Stimulated activated CD4-positive, alpha-beta T cell treated with anti-CD3 and anti-CD28 coated beads, TNF-alpha, amount 100 ng/mL, for 1 hour (primary cell): ENCODE measurements around the gene TTC27.
"Not testable (repeated sequence)": the region's sequence is repeated elsewhere in the genome, so short reads cannot be mapped to it uniquely, and the experiment has no call there.

Source experiments
- DNase-seq, 3 donors: peaks; one replicate each; pipeline ENCODE4 v3.0.0-alpha.2; 2020; ENCODE audit warnings: low read depth in 3 of 3, low spot score in 1 of 3

The TTC27 gene

DNA sequence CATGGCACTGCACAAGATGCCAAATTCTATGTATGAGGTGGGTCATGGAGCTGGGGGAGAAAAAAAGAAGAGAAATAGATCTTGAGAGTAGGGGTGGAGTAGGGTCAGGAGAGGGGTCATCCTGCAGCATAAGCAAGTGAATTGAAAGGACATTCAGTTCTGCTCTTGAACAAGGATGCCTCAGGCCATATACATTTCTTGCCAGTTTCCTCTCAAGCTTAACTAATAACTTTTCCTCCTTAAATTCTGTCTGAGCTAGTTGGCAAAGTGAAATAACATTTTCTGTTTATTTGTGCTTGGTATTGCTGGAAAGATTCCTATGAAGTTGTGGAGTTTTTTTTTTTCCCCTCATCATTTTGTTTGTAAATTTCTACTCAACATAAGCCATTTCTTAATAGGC, 219.9 kb downstream of the TTC27 start:
- DNase-seq, result no peak

DNA sequence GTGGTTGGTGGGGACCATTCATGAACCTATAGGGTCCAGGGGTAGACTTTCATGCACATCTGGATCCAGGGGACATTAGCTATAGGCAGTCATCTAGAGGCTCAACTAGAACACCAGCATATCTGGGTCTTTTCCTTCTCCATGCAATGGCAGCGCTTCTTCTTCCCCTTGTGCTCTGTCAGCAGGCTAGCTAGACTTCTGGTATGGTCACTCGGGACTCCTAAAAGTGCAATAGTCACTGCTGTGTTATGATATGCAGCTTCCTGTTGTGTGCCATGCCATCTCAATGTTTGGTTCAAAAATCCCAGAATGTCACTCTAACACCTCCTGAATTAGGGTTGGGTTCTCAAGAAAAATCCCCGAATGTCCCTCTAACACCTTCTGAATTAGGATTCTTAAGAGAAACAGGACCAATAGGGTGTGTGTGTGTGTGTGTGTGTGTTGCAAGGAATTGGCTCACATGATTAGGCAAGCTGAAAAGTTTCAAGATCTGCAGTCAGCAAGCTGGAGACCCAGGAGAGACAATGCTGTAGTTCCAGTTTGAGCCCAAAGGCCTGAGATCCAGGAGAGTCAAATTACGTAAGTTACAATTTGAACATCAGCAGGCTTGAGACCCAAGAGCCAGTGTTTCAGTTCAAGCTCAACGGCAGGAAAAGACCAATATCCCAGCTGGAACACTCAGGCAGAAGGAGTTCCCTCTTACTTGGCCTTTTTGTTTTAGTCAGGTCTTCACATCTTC, 221.8 kb downstream of the TTC27 start:
- DNase-seq, result no peak

GRCh38 chr2:32851777-32852439, 224.1 kb downstream of the TTC27 start:
- DNase-seq, result no peak

DNA sequence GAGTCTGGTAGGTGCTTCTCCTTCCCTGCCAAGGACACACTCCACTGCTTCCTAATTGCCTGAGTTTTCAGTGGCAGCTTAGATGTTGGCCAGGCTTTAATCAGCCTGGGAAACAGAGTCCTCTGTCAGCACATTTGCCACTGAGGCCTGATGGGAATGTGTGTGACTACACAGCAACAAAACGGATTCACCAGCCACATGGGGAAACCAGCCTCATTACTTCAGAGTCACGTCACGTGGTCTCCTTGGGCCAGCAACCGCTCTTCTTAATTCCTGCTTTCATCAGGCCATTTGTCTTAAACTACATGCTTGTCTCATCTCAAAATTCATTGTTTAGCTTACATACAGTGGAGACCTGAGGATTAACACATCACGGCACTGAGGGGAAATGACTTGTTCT, 225.0 kb downstream of the TTC27 start:
- DNase-seq, result no peak

GRCh38 chr2:32856891-32857290, 229.0 kb downstream of the TTC27 start:
- no peak for DNase-seq

DNA sequence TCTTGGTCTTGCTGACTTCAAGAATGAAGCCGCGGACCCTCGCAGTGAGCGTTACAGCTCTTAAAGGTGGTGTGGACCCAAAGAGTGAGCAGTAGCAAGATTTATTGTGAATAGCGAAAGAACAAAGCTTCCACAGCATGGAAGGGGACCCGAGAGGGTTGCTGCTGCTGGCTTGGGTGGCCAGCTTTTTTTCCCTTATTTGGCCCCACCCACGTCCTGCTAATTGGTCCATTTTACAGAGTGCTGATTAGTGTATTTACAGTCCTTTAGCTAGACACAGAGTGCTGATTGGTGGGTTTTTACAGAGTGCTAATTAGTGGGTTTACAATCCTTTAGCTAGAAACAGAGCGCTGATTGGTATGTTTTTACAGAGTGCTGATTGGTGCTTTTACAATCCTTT, 230.9 kb downstream of the TTC27 start:
- no peak for DNase-seq

GRCh38 chr2:32860385-32860784, 232.5 kb downstream of the TTC27 start:
- no peak for DNase-seq

DNA sequence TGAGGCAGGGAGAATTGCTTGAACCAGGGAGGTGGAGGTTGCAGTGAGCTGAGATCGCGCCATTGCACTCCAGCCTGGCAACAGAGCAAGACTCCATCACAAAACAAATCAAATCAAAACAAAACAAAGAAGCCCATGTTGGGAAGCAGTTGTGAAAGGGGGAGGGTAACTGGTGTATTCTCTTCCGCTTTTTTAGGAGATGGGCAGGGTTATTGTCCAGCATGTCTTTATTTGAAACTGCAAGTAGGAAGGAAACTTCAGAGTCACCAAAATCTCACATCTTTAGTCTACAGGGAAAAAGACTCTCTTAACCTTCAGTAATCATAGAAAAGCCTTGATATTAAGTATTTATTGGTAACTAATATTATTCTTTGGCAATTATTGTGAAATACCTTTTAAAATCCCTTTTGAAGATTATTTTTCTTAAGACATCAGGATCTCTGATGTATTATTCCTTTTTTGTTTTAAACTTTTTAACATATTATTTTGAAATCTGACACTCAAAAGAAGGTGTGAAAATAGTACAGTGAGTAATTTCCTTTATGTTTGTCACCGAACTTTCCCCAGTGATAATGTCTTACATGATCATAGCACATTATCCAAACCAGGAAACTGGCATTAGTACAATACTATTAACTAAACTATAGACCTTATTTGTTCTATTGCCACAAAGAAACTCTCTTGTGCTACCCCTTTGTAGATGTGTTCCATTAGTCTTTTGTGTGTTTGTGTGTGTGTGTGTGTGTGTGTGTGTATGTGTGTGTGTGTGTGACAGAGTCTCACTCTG, 234.6 kb downstream of the TTC27 start:
- no peak for DNase-seq

DNA sequence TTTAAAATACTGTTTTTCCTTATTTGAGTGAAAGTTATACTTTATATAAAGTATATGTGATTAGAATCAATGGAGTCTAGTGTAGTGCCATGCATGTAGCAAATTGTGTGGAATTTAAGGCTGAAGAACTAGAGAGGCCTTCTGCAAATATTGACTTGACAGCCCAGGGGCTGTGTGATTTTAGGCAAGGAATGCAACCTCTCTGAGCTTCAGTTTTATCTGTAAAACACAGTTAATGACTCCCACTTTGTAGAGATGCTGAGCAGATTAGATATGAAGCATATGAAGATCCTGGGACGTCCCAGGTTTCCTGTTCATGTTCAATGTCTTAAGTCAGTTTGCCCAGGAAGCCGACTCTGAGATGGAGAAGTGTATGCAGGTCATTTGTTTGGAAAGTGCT, 235.5 kb downstream of the TTC27 start:
- DNase-seq, result no peak

GRCh38 chr2:32863803-32864202, 236.0 kb downstream of the TTC27 start:
- DNase-seq, result no peak

DNA sequence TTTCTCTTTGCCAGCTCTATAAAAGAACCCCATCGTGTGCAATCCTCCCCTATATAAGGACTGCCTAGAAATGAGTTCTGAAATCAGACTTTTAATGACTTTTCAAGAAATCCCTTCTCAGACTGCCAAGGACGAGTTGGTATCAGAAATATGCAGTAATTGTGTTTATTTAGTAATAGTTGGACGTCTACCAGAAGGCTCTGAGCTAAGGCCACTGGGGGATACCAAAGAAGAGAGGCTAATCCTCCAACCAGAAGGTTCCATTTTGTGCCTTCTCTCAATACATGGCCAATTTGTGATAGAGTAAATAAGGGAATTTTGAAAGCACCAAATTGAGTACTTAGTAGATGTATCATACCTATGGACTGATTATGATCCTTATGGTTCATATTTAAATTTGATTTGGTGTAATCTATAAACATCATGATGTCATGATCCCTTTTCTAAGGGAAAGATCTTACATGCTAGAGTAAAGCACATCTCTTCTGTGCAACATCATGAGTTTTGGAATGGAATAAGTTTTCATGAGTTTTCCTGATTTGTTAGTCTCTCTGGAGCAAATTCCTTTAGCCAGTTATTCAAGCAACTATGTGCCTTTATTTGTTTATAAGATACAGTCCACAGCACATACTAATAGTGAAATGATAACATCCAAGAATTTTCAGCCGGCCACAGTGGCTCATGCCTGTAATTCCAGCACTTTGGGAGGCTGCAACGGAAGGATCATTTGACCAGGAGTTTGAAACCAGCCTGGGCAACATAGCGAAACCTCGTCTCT, 236.7 kb downstream of the TTC27 start:
- no peak for DNase-seq

GRCh38 chr2:32865399-32866068, 237.7 kb downstream of the TTC27 start:
- no peak for DNase-seq

DNA sequence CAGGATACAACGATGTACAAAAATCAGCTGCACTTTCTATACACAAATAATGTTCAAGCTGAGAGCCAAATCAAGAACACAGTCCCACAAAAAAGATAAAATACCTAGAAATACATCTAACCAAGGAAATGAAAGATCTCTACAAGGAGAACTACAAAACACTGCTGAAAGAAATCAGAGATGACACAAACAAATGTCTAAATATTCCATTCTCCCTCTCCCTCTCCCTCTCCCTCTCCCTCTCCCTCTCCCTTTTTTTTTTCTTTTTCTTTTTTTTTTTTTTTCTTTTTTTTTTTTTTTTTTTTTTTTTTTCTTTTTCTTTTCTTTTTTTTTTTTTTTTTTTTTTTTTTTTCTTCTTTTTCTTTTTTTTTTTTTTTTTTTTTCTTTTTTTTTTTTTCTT, 238.6 kb downstream of the TTC27 start:
- not testable (repeated sequence) for DNase-seq
